Measurements from ENCODE around the gene RABL6. TPM values are rescaled to one million over a fixed set of nuclear protein-coding genes. Genes with fewer than 3 reads are reported as not detected.
"Not testable (repeated sequence)": the region's sequence is repeated elsewhere in the genome, so short reads cannot be mapped to it uniquely, and the experiment has no call there.

The RABL6 gene
- total and polyA plus RNA-seq, 5 experiments from 2014 or later = 11.6 to 74.5 (median 17.2) TPM

GRCh38 chr9:136842380-136842948 lies 34.7 kb downstream of the RABL6 start, which contains the start of gene AJM1:
Gene AJM1, plus strand, starts transcription at chr9:136842478. Its CDS starts 1,937 bp downstream, at chr9:136844415.
- H3K36me3 Mint-ChIP-seq = peaks cover 0 to 13% (median 0%) of the 10 kb centered on the region in 3 donors

DNA sequence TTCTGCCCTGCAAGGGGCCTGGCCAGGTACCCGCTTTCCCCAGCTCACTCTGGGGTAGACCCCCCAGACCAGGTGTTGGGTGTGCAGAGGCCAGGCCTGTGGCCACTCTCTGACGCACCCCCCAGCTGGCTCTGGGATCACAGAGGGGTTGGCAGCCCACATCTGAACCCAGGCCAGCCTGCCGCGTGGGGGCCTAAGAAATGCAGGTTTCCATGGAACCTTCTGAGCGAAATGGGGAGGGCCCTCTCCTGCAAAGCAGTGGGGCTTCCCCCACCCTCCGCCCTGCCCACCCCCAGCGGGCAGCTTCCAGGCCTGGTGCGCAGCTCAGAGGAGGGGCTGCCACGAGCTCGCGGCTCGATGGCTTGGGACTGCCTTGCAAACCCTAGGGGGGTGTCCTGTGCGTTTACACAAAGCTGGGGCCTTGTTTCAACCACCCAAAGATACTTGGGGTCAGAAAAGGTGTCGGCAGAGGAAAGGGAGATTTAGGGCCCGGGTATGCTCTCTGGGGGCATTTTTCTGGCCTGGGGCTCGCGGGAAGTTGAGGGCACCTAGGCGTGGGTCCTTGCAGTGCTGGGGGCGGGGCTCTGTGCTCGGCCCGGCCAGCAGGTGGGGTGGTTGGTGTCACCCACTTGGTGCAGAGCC lies 35.5 kb downstream of the RABL6 start:
- peak overlapping the region; percentile 48 to 80 (median 70) for H3K4me3 Mint-ChIP-seq
- ATAC-seq, H3K9me3 Mint-ChIP-seq, DNase-seq: not testable (repeated sequence)
- peak overlapping the region in 6 of 10 donors; percentile 24 to 73 (median 66) for H3K27ac Mint-ChIP-seq
- peaks cover 13 to 29% (median 23%) of the 10 kb centered on the region in 4 donors for H3K4me1 Mint-ChIP-seq
- peaks cover 0 to 26% (median 2%) of the 10 kb centered on the region in 5 donors for H3K27me3 Mint-ChIP-seq
- POLR2A ChIA-PET = interaction anchor here (1.0 to 3.8 kb wide), 7 partner anchors 34 to 192 kb away, joined by 3 to 17 read pairs (median 5); partner anchors contain the start of genes RABL6 and TRAF2
- peaks cover 0 to 13% (median 0%) of the 10 kb centered on the region in 3 donors for H3K36me3 Mint-ChIP-seq

More at GRCh38 chr9:136842380-136842948, 34.7 kb downstream of the RABL6 start, which contains the start of gene AJM1:
- H3K4me1 Mint-ChIP-seq = peaks cover 11 to 23% (median 16%) of the 10 kb centered on the region in 4 donors
- POLR2A ChIA-PET = interaction anchor here (0.6 to 3.8 kb wide), 10 partner anchors 22 to 193 kb away, joined by 3 to 17 read pairs (median 4); partner anchors contain the start of genes PAXX, RABL6 and TRAF2
- H3K27me3 Mint-ChIP-seq = peaks cover 0 to 20% (median 2%) of the 10 kb centered on the region in 5 donors
- peak within 1 kb of the TSS in 6 of 10 donors; percentile 43 to 82 (median 69) for H3K27ac Mint-ChIP-seq
- ATAC-seq (peak; percentile 88 to 91), DNase-seq (peak; percentile 67 to 86 (median 78))
- not testable (repeated sequence) for H3K9me3 Mint-ChIP-seq
- peak within 1 kb of the TSS; percentile 75 to 94 (median 84) for H3K4me3 Mint-ChIP-seq

DNA sequence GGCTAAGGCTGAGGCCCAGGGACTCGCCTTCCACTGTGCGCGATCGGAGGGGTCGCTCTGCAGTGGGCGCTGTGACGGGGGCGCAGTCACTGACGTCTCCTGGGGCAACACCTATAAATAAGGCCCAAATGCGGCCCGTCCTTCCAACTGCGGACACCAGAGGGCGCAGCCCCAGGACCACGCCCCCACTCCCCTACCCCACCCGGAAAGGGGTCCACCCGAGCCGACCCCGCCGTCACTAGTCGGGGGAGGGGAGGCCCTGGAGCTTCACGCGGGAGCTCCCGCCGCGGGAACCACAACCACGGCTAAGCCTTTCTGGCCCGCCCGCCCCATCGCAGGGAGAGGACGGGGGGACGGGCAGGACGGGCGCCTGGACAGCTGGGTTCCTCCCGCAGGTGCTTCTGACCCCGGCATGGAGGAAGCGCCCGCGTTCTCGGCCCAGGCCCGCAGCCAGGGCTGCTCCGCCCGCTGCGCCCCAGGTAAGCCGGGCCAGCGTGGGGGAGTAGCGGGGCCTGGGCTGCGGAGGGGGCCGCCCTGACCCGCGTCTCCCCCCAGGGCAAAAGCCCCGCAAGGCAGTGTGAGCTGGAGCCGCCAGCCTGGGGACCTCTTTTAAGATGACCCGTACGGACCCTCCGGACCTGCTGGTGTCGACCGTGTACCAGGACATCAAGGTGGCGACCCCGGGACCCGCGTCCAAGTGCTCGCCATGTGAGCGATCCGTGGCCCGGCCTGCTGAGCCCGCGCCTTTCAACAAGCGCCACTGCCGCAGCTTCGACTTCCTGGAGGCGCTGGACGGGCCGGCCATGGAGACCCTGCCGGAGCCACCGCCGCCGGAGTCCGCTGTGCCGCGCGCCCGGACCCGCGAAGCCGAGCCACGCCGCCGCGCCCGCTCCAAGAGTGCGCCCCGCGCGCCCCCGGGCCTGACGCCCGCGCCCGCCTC lies 36.3 kb downstream of the RABL6 start:
- Mint-ChIP-seq H3K27me3 (peaks cover 0 to 27% (median 2%) of the 10 kb centered on the region in 5 donors), H3K4me3 (peak overlapping the region; percentile 48 to 80 (median 70)), H3K4me1 (peaks cover 13 to 31% (median 24%) of the 10 kb centered on the region in 4 donors), H3K27ac (peak overlapping the region in 6 of 10 donors; percentile 24 to 73 (median 66))
- H3K36me3 Mint-ChIP-seq, H3K9me3 Mint-ChIP-seq: not testable (repeated sequence)
- peak; percentile 8 to 26 for ATAC-seq
- POLR2A ChIA-PET = interaction anchor here (1.2 to 3.8 kb wide), 2 partner anchors 44 to 191 kb away, joined by 3 to 17 read pairs; no protein-coding TSS in a partner anchor
- DNase-seq = peak; percentile 39 to 78 (median 58)

GRCh38 chr9:136844761-136845464 lies 37.2 kb downstream of the RABL6 start:
- Mint-ChIP-seq H3K27me3 (peaks cover 0 to 29% (median 2%) of the 10 kb centered on the region in 5 donors), H3K9me3 (no peaks in the 10 kb centered on the region), H3K4me3 (peak overlapping the region in 8 of 10 donors; percentile 7 to 69 (median 26)), H3K27ac (no peak overlapping the region), H3K36me3 (peaks cover 0 to 2% (median 0%) of the 10 kb centered on the region in 3 donors), H3K4me1 (peaks cover 12 to 33% (median 24%) of the 10 kb centered on the region in 4 donors)
- DNase-seq (no peak), ATAC-seq (no peak)
- POLR2A ChIA-PET = interaction anchor here (3.8 kb wide), 1 partner anchor 190 kb away, joined by 17 read pairs; no protein-coding TSS in a partner anchor

DNA sequence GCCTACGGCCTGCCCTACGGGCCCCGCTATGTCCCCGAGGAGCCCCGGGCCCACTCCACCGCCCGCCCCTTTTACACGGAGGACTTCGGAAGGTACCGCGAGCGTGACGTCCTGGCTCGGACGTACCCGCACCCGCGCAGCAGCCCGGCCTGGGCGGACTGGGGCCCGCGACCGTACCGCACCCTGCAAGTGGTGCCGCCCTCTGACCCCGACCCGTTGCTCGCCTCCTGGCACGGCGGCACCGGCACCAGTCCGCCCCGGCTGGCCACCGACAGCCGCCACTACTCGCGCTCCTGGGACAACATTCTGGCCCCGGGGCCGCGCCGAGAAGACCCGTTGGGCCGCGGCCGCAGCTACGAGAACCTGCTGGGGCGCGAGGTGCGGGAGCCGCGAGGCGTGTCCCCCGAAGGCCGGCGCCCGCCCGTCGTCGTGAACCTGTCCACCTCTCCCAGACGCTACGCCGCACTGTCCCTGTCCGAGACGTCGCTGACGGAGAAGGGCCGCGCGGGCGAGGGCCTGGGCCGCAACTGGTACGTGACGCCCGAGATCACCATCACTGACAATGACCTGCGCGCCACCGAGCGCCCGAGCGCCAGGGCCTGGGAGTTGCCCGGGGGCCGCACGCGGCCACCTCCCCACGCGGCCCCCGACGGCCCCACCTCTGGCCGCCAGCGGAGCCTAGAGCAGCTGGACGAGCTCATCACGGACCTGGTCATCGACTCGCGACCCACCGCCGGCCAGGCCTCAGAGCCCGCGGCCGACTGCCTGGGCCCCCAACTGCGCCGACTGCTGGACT lies 37.9 kb downstream of the RABL6 start:
- DNase-seq (no peak), ATAC-seq (no peak)
- POLR2A ChIA-PET = interaction anchor here (3.8 kb wide), 1 partner anchor 189 kb away, joined by 17 read pairs; no protein-coding TSS in a partner anchor
- Mint-ChIP-seq H3K27ac (no peak overlapping the region), H3K27me3 (peaks cover 0 to 29% (median 2%) of the 10 kb centered on the region in 5 donors), H3K4me1 (peaks cover 10 to 33% (median 23%) of the 10 kb centered on the region in 4 donors), H3K9me3 (no peaks in the 10 kb centered on the region), H3K4me3 (peak overlapping the region in 7 of 10 donors; percentile 11 to 69 (median 33)), H3K36me3 (no peaks in the 10 kb centered on the region)

DNA sequence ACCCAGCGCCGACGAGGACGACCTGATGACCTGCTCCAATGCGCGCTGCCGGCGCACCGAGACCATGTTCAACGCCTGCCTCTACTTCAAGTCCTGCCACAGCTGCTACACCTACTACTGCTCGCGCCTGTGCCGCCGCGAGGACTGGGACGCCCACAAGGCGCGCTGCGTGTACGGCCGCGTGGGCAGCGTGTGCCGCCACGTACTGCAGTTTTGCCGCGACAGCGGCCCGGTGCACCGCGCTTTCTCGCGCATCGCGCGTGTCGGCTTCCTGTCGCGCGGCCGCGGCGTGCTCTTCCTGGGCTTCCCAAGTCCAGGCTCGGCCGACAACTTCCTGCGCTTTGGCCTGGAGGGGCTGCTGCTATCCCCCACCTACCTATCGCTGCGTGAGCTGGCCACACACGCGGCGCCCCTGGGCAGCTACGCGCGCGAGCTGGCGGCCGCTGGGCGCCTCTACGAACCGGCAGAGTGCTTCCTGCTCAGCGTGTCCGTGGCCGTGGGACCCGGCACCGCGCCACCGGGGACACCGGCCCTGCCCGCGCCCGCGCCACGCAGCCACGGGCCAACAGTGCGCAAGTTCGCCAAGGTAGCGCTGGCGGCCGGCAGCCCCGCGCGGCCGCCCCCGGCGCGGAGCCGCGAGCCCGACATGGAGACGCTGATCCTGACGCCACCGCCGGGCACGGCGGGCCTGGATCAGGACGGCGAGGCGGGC lies 38.8 kb downstream of the RABL6 start:
- POLR2A ChIA-PET = interaction anchor here (0.6 to 1.5 kb wide), 4 partner anchors 19 to 355 kb away, joined by 3 to 6 read pairs (median 4); partner anchors contain the start of genes EDF1 and TRAF2
- H3K36me3 Mint-ChIP-seq = no peaks in the 10 kb centered on the region
- peaks cover 10 to 29% (median 23%) of the 10 kb centered on the region in 4 donors for H3K4me1 Mint-ChIP-seq
- no peak for DNase-seq
- no peaks in the 10 kb centered on the region for H3K9me3 Mint-ChIP-seq
- peaks cover 0 to 29% (median 2%) of the 10 kb centered on the region in 5 donors for H3K27me3 Mint-ChIP-seq
- peak overlapping the region in 1 of 10 donors; percentile 67 for H3K27ac Mint-ChIP-seq
- ATAC-seq = no peak
- H3K4me3 Mint-ChIP-seq = peak overlapping the region in 5 of 10 donors; percentile 25 to 86 (median 54)

- ATAC-seq (no peak), DNase-seq (peak in 1 of 10 donors; percentile 31)
- Mint-ChIP-seq H3K27me3 (peaks cover 0 to 29% (median 2%) of the 10 kb centered on the region in 5 donors), H3K4me3 (peak overlapping the region; percentile 63 to 91 (median 86)), H3K27ac (peak overlapping the region in 3 of 10 donors; percentile 72 to 90 (median 79)), H3K36me3 (no peaks in the 10 kb centered on the region), H3K4me1 (peaks cover 7 to 25% (median 20%) of the 10 kb centered on the region in 4 donors), H3K9me3 (no peaks in the 10 kb centered on the region)
- POLR2A ChIA-PET = interaction anchor here (0.5 to 1.5 kb wide), 6 partner anchors 9 to 213 kb away, joined by 3 to 6 read pairs (median 4); partner anchors contain the start of genes EDF1 and TRAF2
Measured at GRCh38 chr9:136847088-136847825, 39.5 kb downstream of the RABL6 start.

DNA sequence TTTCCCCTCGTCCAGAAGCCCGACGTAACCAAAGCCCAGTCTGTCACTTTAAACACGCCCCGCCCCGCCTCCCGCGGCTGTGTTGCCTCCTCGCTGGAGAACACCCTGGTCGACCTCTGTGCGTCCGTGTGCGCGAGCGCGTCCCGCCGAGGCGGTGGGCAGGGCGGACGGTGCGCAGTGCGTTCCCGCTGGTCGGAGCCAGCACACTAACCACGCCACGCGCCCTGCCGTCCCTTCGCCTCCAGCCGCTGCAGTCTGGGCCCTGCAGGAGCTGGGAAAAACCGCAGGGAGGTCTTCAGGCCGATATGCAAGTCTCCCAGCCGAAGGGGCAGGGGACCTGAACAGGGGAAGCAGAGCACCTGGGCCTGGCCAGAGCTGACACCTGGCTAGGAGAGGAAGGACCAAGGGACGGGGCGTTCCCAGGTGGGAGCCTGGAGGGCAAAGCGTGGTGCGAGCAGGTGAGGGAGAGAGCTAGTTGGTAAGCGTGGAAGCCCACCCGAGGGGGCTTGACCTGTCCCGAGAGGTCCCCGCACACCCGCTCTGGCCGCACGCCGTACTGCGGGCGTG lies 40.2 kb downstream of the RABL6 start:
- Mint-ChIP-seq H3K27me3 (peaks cover 0 to 27% (median 2%) of the 10 kb centered on the region in 5 donors), H3K27ac (peak overlapping the region in 4 of 10 donors; percentile 72 to 90 (median 76)), H3K9me3 (no peaks in the 10 kb centered on the region), H3K36me3 (no peaks in the 10 kb centered on the region), H3K4me1 (peaks cover 5 to 23% (median 17%) of the 10 kb centered on the region in 4 donors), H3K4me3 (peak overlapping the region; percentile 63 to 91 (median 86))
- DNase-seq = peak; percentile 27 to 78 (median 50)
- no peak for ATAC-seq
- POLR2A ChIA-PET = interaction anchor here (0.5 to 1.5 kb wide), 5 partner anchors 9 to 214 kb away, joined by 3 to 6 read pairs (median 4); partner anchors contain the start of gene TRAF2

- peak in 1 of 2 donors; percentile 12 for ATAC-seq
- Mint-ChIP-seq H3K4me1 (peaks cover 5 to 21% (median 16%) of the 10 kb centered on the region in 4 donors), H3K27me3 (peaks cover 0 to 25% (median 2%) of the 10 kb centered on the region in 5 donors), H3K27ac (peak overlapping the region in 6 of 10 donors; percentile 31 to 76 (median 72)), H3K9me3 (no peaks in the 10 kb centered on the region), H3K36me3 (no peaks in the 10 kb centered on the region), H3K4me3 (peak overlapping the region; percentile 78 to 95 (median 88))
- DNase-seq = no peak
- POLR2A ChIA-PET = interaction anchor here (0.6 to 1.2 kb wide), 3 partner anchors 8 to 187 kb away, joined by 3 to 4 read pairs (median 3); partner anchors contain the start of gene RABL6
Measured at GRCh38 chr9:136848393-136849037, 40.8 kb downstream of the RABL6 start.
